Kidney (tissue), 14 donors: Measurements from ENCODE around the gene ZMIZ2. TPM values are rescaled to one million over a fixed set of nuclear protein-coding genes. Genes with fewer than 3 reads are reported as not detected.

Experiments
- DNase-seq, 5 donors: peaks; one replicate each; pipeline ENCODE4 v3.0.0-alpha.2; 2013 to 2020
- FAIRE-seq: peaks from 2 replicates; lab custom pipeline; 2012; peaks lifted over from hg19 to GRCh38; lab: Jason Lieb, UNC
- H3K27ac ChIP-seq, 2 donors: one replicate each; pipeline ENCODE4 v1.7.0; 2013; ENCODE audit warnings: low read depth in 2 of 2, low read length in 2 of 2, inconsistent platforms in 1 of 2
- H3K27me3 ChIP-seq: one replicate; pipeline ENCODE4 v1.7.1; 2013; ENCODE audit warnings: low read length, inconsistent platforms; ENCODE audit not compliant: control insufficient read depth, insufficient read depth
- H3K36me3 ChIP-seq, 3 donors: one replicate each; pipeline versions ENCODE4 v1.7.0 to v1.7.1; 2013; ENCODE audit warnings: low read length in 3 of 3, control low read depth in 1 of 3, inconsistent platforms in 1 of 3; ENCODE audit not compliant: insufficient read depth in 3 of 3, control insufficient read depth in 2 of 3
- H3K4me1 ChIP-seq, 3 donors: one replicate each; pipeline versions ENCODE4 v1.7.0 to v1.7.1; 2013; ENCODE audit warnings: low read length in 3 of 3, inconsistent platforms in 1 of 3, low read depth in 1 of 3; ENCODE audit not compliant: control insufficient read depth in 2 of 3, insufficient read depth in 2 of 3
- H3K4me3 ChIP-seq, 3 donors: one replicate each; pipeline versions ENCODE4 v1.7.0 to v1.8.1; 2013; ENCODE audit warnings: low read length in 3 of 3, control low read depth in 1 of 3, inconsistent platforms in 1 of 3
- H3K9ac ChIP-seq, 3 donors: one replicate each; pipeline versions ENCODE4 v1.7.0 to v1.7.1; 2013; ENCODE audit warnings: low read length in 3 of 3, control low read depth in 1 of 3, inconsistent platforms in 1 of 3
- H3K9me3 ChIP-seq, 3 donors: one replicate each; pipeline versions ENCODE4 v1.7.0 to v1.7.1; 2013; ENCODE audit warnings: low read length in 3 of 3, control low read depth in 1 of 3, inconsistent platforms in 1 of 3; ENCODE audit not compliant: control insufficient read depth in 2 of 3, insufficient read depth in 1 of 3
- intact Hi-C: fragments of 100-400 bp; cut with DNase I; formaldehyde crosslinking; loops from one replicate; pipeline ENCODE4 v1.11.1; 2022
- polyA plus RNA-seq: library from polyadenylated mRNA; stranded (reverse); fragments of 350-450 nt; fragmentation: Illumina TruSeq; extraction: RNeasy Lipid Tissue Mini Kit (QIAGEN cat#74804); gene quantifications from one replicate; pipeline ENCODE4 v1.2.3, GENCODE V29; 2014; ENCODE audit warnings: low read depth, low replicate concordance; ENCODE audit not compliant: insufficient read depth
- total RNA-seq: library from RNA; stranded (reverse); fragmentation: NEBNext Ultra II Directional; extraction: Animal tissue kit (Norgen Biotek cat#: 25700); gene quantifications from one replicate; pipeline ENCODE4 v1.2.1, GENCODE V29; 2021
- TF ChIP-seq, protein P1 (sequence below): IDR thresholded peaks from 3 replicates; pipeline ENCODE4 v1.5.1; 2012; ENCODE audit warnings: mild to moderate bottlenecking, moderate library complexity, borderline replicate concordance; ENCODE audit not compliant: insufficient read depth; ENCODE audit errors: extremely low read depth
- donor health status: control.
- donor health status: control.
- donor health status: control.
- donor health status: control.
- donor health status: control.
- donor health status: DM: yes; HTN: yes; CAD: no.
- donor health status: Normal renal cell carcinoma (clear cell type).

The ZMIZ2 gene
- total and polyA plus RNA-seq, 2 donors from 2014 or later = 30.5 to 127 TPM

DNA sequence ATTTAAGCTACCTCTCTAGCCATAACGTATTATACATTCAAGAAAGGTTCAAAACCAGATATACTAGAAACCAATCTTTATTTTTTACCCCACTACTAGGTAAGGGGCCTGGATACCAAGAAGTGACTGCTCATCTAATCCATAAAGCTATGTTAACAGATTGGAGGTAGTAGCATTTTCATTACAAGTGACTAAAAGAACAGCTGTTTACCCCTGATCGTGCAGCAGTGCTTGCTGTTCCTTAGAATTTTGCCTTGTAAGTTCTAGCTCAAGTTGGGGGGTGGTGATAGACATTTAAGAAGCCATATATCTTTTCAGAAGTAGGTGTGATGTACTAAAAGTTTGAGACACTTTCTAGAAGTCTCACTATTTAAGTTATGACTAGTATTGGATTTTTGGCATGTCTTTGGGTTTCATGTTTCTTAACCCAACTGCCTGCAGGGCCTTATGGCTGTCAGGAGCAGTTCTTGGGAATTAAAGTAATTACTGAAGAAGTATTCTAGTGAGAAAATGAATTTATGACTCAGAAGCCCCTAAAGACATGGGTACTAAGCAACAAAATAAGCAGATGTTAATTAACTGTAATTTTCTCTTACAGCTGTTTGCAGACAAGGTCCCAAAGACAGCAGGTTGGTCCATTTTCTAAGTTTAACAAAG is 50.1 kb downstream of the ZMIZ2 start:
- Histone ChIP-seq H3K27me3 (no peaks in the 10 kb centered on the region), H3K9me3 (no peaks in the 10 kb centered on the region), H3K4me3 (peak overlapping the region in 2 of 3 donors; percentile 53 to 71), H3K27ac (no peak overlapping the region), H3K4me1 (peaks cover 0 to 11% (median 6%) of the 10 kb centered on the region in 3 donors), H3K9ac (peak overlapping the region; percentile 1 to 70 (median 17)), H3K36me3 (peaks cover 18 to 36% (median 18%) of the 10 kb centered on the region in 3 donors)
- intact Hi-C loops = no loop called here
- TF ChIP-seq, protein P1, sequence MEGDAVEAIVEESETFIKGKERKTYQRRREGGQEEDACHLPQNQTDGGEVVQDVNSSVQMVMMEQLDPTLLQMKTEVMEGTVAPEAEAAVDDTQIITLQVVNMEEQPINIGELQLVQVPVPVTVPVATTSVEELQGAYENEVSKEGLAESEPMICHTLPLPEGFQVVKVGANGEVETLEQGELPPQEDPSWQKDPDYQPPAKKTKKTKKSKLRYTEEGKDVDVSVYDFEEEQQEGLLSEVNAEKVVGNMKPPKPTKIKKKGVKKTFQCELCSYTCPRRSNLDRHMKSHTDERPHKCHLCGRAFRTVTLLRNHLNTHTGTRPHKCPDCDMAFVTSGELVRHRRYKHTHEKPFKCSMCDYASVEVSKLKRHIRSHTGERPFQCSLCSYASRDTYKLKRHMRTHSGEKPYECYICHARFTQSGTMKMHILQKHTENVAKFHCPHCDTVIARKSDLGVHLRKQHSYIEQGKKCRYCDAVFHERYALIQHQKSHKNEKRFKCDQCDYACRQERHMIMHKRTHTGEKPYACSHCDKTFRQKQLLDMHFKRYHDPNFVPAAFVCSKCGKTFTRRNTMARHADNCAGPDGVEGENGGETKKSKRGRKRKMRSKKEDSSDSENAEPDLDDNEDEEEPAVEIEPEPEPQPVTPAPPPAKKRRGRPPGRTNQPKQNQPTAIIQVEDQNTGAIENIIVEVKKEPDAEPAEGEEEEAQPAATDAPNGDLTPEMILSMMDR = no peak
- FAIRE-seq (no peak), DNase-seq (no peak)

DNA sequence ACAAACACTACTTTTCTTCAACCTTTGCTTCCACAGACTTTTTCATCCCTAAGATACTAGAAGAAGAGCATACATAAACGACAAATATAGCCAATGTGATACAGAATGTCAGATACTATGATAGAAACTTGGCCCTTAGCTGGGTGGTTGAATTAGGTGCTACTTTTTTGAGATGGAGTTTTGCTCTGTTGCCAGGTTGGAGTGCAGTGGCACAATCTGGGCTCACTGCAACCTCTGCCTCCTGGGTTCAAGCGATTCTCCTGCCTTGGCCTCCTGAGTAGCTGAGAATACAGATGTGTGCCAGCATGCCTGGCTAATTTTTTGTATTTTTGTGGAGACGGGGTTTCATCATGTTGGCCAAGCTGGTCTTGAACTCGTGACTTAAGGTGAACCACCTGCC is 51.3 kb downstream of the ZMIZ2 start:
- TF ChIP-seq, protein P1 = no peak
- Histone ChIP-seq H3K36me3 (peaks cover 18 to 40% (median 18%) of the 10 kb centered on the region in 3 donors), H3K9ac (no peak overlapping the region), H3K9me3 (no peaks in the 10 kb centered on the region), H3K27ac (no peak overlapping the region), H3K4me3 (no peak overlapping the region), H3K4me1 (peaks cover 0 to 11% (median 6%) of the 10 kb centered on the region in 3 donors), H3K27me3 (no peaks in the 10 kb centered on the region)
- FAIRE-seq (no peak), DNase-seq (no peak)
- intact Hi-C loops = no loop called here

DNA sequence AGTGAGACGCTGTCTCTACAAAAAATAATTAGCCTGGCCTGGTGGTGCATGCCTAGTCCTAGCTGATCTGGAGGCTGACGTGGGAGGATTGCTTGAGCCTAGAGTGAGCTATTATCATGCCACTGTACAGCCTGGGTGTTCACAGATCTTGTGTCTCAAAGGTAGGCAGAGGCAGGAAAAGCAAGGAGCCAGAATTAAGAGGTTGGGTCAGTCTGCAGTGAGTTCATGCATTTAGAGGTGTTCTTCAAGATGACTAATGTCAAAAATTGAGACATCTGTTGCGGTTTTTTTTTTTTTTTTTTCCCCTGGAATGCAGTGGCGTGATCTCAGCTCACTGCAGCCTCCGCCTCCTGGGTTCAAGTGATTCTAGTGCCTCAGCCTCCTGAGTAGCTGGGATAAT is 53.2 kb downstream of the ZMIZ2 start:
- TF ChIP-seq, protein P1 = no peak
- Histone ChIP-seq H3K27ac (no peak overlapping the region), H3K27me3 (no peaks in the 10 kb centered on the region), H3K4me1 (peaks cover 0 to 9% (median 6%) of the 10 kb centered on the region in 3 donors), H3K4me3 (no peak overlapping the region), H3K9ac (no peak overlapping the region), H3K36me3 (peaks cover 18 to 43% (median 18%) of the 10 kb centered on the region in 3 donors), H3K9me3 (no peaks in the 10 kb centered on the region)
- DNase-seq = no peak
- no peak for FAIRE-seq
- intact Hi-C loops = no loop called here
